ENCODE results near the gene HIP1R. TPM values are rescaled to one million over a fixed set of nuclear protein-coding genes. Genes with fewer than 3 reads are reported as not detected.

The HIP1R gene
- total RNA-seq, 6 donors from 2014 or later = 34.2 to 137 (median 46.9) TPM

- Histone ChIP-seq H3K4me3 (no peak overlapping the region), H3K36me3 (no peaks in the 10 kb centered on the region), H3K27ac (peak overlapping the region in 3 of 4 donors; percentile 95 to 98 (median 97)), H3K4me1 (peaks cover 53 to 91% (median 75%) of the 10 kb centered on the region in 4 donors), H3K27me3 (no peaks in the 10 kb centered on the region), H3K9me3 (no peaks in the 10 kb centered on the region)
- TF ChIP-seq POLR2AphosphoS5 (IDR thresholded peaks at IDR 0.05) = no peak
- no peak for TF ChIP-seq CTCF (IDR thresholded peaks at IDR 0.05)
- no peak for TF ChIP-seq EP300 (IDR thresholded peaks at IDR 0.05)
- TF ChIP-seq POLR2A (IDR thresholded peaks at IDR 0.05) = no peak
- DNase-seq (no peak), ATAC-seq (ENCODE audit: low FRiP score in 2 of 2) (no peak)
- WGBS, 2 donors = 84 to 89% methylated on average over 8 of the region's 8 CpGs
These were observed 50.9 kb downstream of the HIP1R start for GRCh38 chr12:122886161-122886560.

GRCh38 chr12:122886851-122887818, 51.9 kb downstream of the HIP1R start:
- no peaks in the 10 kb centered on the region for H3K36me3 ChIP-seq
- TF ChIP-seq POLR2AphosphoS5 (IDR thresholded peaks at IDR 0.05) (peak in 1 of 2 donors; percentile 9), POLR2A (IDR thresholded peaks at IDR 0.05) (no peak), EP300 (IDR thresholded peaks at IDR 0.05) (peak in 2 of 4 donors; percentile 6 to 29)
- ATAC-seq (ENCODE audit: low FRiP score in 2 of 2) (peak in 1 of 2 donors; percentile 24), DNase-seq (peak in 1 of 2 donors; percentile 53)
- H3K27me3 ChIP-seq = no peaks in the 10 kb centered on the region
- no peaks in the 10 kb centered on the region for H3K9me3 ChIP-seq
- no peak overlapping the region for H3K4me3 ChIP-seq
- H3K4me1 ChIP-seq = peaks cover 62 to 91% (median 81%) of the 10 kb centered on the region in 4 donors
- H3K27ac ChIP-seq = peak overlapping the region; percentile 94 to 98 (median 96)
- WGBS, 2 donors = 62 to 68% methylated on average over 10 of the region's 10 CpGs

GRCh38 chr12:122887819-122888212, 52.6 kb downstream of the HIP1R start:
- H3K27ac ChIP-seq = peak overlapping the region; percentile 94 to 98 (median 96)
- H3K27me3 ChIP-seq = no peaks in the 10 kb centered on the region
- peaks cover 64 to 94% (median 85%) of the 10 kb centered on the region in 4 donors for H3K4me1 ChIP-seq
- no peaks in the 10 kb centered on the region for H3K36me3 ChIP-seq
- WGBS, 2 donors = 55 to 56% methylated on average over 5 of the region's 5 CpGs
- no peaks in the 10 kb centered on the region for H3K9me3 ChIP-seq
- ATAC-seq (ENCODE audit: low FRiP score in 2 of 2) (no peak), DNase-seq (no peak)
- peak overlapping the region in 2 of 4 donors; percentile 25 to 31 for H3K4me3 ChIP-seq
- TF ChIP-seq CTCF (IDR thresholded peaks at IDR 0.05) = no peak
- TF ChIP-seq POLR2A (IDR thresholded peaks at IDR 0.05) = no peak
- no peak for TF ChIP-seq POLR2AphosphoS5 (IDR thresholded peaks at IDR 0.05)
- no peak for TF ChIP-seq EP300 (IDR thresholded peaks at IDR 0.05)

- Histone ChIP-seq H3K4me3 (peak overlapping the region in 3 of 4 donors; percentile 10 to 31 (median 25)), H3K27ac (peak overlapping the region; percentile 94 to 98 (median 96)), H3K36me3 (no peaks in the 10 kb centered on the region), H3K4me1 (peaks cover 66 to 94% (median 86%) of the 10 kb centered on the region in 4 donors), H3K9me3 (no peaks in the 10 kb centered on the region), H3K27me3 (no peaks in the 10 kb centered on the region)
- DNase-seq = peak in 1 of 2 donors; percentile 92
- peak in 3 of 4 donors; percentile 32 to 75 (median 60) for TF ChIP-seq EP300 (IDR thresholded peaks at IDR 0.05)
- TF ChIP-seq POLR2A (IDR thresholded peaks at IDR 0.05) = peak in 1 of 4 donors; percentile 47
- no peak for TF ChIP-seq CTCF (IDR thresholded peaks at IDR 0.05)
- peak; percentile 80 to 85 for TF ChIP-seq POLR2AphosphoS5 (IDR thresholded peaks at IDR 0.05)
- ATAC-seq (ENCODE audit: low FRiP score in 2 of 2) = peak; percentile 89 to 95
- 6 to 14% methylated on average over 12 of the region's 12 CpGs for WGBS, 2 donors
These were observed 53.0 kb downstream of the HIP1R start for GRCh38 chr12:122888232-122888752.

Measured in upper lobe of left lung (tissue), 6 donors.